ENCODE measurements around the gene DENND2D.

DNA sequence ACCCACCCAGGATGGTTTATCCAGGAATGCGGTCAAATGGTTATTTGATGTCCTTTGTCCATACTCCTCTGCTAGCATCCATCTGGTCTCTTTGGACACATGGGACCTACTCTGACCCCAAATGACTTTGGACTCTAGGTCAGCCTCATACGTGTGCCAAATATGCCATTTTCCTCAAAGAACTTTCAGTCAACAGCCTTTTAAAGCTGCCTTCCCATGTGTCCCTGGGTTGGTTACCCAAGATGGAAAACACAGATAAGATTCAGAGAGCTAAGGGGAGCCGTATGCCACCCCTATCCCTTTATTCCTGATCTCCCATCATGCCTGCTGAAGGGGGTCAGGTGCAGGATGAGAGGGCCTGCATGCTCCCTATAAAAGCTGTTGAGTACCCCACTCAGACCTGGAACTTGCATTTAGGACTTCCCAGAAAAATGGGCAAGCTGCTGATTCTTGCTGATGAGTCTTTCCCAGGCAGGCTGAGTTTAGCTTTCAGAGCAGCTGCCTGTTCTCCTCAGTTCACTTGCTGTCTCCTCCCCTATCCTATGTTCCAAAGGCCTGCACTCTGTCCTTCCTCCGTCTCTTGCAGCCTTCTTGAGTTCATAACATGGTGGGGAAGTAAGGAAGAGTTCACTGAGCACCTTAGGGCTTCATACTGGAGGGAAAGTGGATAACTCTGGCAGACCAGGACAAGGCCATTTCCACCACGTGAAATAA, 46.8 kb upstream of the DENND2D start:
- no peak for TF ChIP-seq POLR2AphosphoS5 (IDR thresholded peaks at IDR 0.05)
- TF ChIP-seq, protein P1, sequence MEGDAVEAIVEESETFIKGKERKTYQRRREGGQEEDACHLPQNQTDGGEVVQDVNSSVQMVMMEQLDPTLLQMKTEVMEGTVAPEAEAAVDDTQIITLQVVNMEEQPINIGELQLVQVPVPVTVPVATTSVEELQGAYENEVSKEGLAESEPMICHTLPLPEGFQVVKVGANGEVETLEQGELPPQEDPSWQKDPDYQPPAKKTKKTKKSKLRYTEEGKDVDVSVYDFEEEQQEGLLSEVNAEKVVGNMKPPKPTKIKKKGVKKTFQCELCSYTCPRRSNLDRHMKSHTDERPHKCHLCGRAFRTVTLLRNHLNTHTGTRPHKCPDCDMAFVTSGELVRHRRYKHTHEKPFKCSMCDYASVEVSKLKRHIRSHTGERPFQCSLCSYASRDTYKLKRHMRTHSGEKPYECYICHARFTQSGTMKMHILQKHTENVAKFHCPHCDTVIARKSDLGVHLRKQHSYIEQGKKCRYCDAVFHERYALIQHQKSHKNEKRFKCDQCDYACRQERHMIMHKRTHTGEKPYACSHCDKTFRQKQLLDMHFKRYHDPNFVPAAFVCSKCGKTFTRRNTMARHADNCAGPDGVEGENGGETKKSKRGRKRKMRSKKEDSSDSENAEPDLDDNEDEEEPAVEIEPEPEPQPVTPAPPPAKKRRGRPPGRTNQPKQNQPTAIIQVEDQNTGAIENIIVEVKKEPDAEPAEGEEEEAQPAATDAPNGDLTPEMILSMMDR (IDR thresholded peaks at IDR 0.05), result no peak
- TF ChIP-seq POLR2A (IDR thresholded peaks at IDR 0.05), result no peak
